Activated B cell treated with CpG ODN at 0.5 μM for 24 hours (primary cell): ENCODE results near the gene PFKFB3. TPM values are rescaled to one million over a fixed set of nuclear protein-coding genes. Genes with fewer than 3 reads are reported as not detected.

Experiments used
- ATAC-seq: fragments of 200-7000 bp; cut with Tn5 transposase; one replicate; pipeline ENCODE4 v1.10.0; 2021; ENCODE audit warnings: low read depth, mild to moderate bottlenecking, moderate library complexity
- CTCF ChIA-PET: fragments of 350-600 bp; sonication (Branson Sonifier 250); formaldehyde crosslinking; loops from one replicate; lab custom pipeline; 2021; ENCODE audit warnings: antibody characterized with exemption; lab: Charles Lee
- POLR2A ChIA-PET: fragments of 350-600 bp; sonication (Branson Sonifier 250); formaldehyde crosslinking; loops from one replicate; lab custom pipeline; 2021; ENCODE audit warnings: antibody characterized with exemption; lab: Charles Lee
- DNase-seq: peaks from one replicate; pipeline ENCODE4 v3.0.0; 2022
- H3K27ac Mint-ChIP-seq: one replicate; pipeline ENCODE4 v1.8.0; 2020; ENCODE audit warnings: mixed read lengths
- H3K27me3 Mint-ChIP-seq: one replicate; pipeline ENCODE4 v1.8.0; 2021; ENCODE audit warnings: mixed read lengths
- H3K36me3 Mint-ChIP-seq: one replicate; pipeline ENCODE4 v1.8.0; 2021; ENCODE audit warnings: low read depth, mixed read lengths
- H3K4me1 Mint-ChIP-seq: one replicate; pipeline ENCODE4 v1.8.0; 2021; ENCODE audit warnings: mixed read lengths
- H3K4me3 Mint-ChIP-seq: one replicate; pipeline ENCODE4 v1.8.0; 2020; ENCODE audit warnings: mild to moderate bottlenecking, mixed read lengths
- H3K9me3 Mint-ChIP-seq: one replicate; pipeline ENCODE4 v1.8.0; 2020; ENCODE audit warnings: mixed read lengths
- CTCF ChIP-seq: fragments of 200-600 bp; IDR thresholded peaks from one replicate; pipeline ENCODE4 v1.8.0; 2022; ENCODE audit warnings: antibody characterized with exemption, mild to moderate bottlenecking
- intact Hi-C: fragments of 100-400 bp; cut with micrococcal nuclease; formaldehyde crosslinking; loops from one replicate; pipeline ENCODE4 v1.15.1; 2024
- total RNA-seq: library from RNA; stranded (reverse); gene quantifications from 2 replicates; pipeline ENCODE4 v1.2.3, GENCODE V29; 2022

The PFKFB3 gene
- total RNA-seq, 1 donor from 2014 or later = 105 TPM

GRCh38 chr10:6267941-6268340 is 65.2 kb downstream of the PFKFB3 start:
- peaks cover 29% of the 10 kb centered on the region for H3K4me1 Mint-ChIP-seq

GRCh38 chr10:6269432-6269831 is 66.7 kb downstream of the PFKFB3 start:
- H3K27me3 Mint-ChIP-seq = no peaks in the 10 kb centered on the region
- ChIA-PET POLR2A (interaction anchor here (0.6 to 1.2 kb wide), 2 partner anchors 14 to 79 kb away, joined by 4 to 9 read pairs; no protein-coding TSS in a partner anchor), CTCF (no interaction called here)
- no peaks in the 10 kb centered on the region for H3K36me3 Mint-ChIP-seq
- DNase-seq (no peak), ATAC-seq (no peak)
- no peaks in the 10 kb centered on the region for H3K9me3 Mint-ChIP-seq
- intact Hi-C loops = no loop called here
- no peak for TF ChIP-seq CTCF
- H3K4me3 Mint-ChIP-seq = no peak overlapping the region
- H3K27ac Mint-ChIP-seq = no peak overlapping the region
- H3K4me1 Mint-ChIP-seq = peaks cover 29% of the 10 kb centered on the region

More at GRCh38 chr10:6267941-6268340, 65.2 kb downstream of the PFKFB3 start:
- intact Hi-C loops = loop anchor here (1.0 to 2.0 kb wide), 2 partner anchors 32 to 133 kb away; no protein-coding TSS in a partner anchor
- Mint-ChIP-seq H3K9me3 (no peaks in the 10 kb centered on the region), H3K4me3 (no peak overlapping the region), H3K27me3 (no peaks in the 10 kb centered on the region), H3K27ac (no peak overlapping the region), H3K36me3 (no peaks in the 10 kb centered on the region)
- ATAC-seq (no peak), DNase-seq (no peak)
- POLR2A ChIA-PET = interaction anchor here (0.6 to 1.4 kb wide), 7 partner anchors 17 to 132 kb away, joined by 3 to 7 read pairs (median 4); partner anchors contain the start of gene PFKFB3
- no peak for TF ChIP-seq CTCF
- CTCF ChIA-PET = interaction anchor here (1.0 kb wide), 1 partner anchor 32 kb away, joined by 3 read pairs; no protein-coding TSS in a partner anchor

GRCh38 chr10:6269953-6270867 is 67.5 kb downstream of the PFKFB3 start:
- ATAC-seq (peak; percentile 49), DNase-seq (peak; percentile 19)
- TF ChIP-seq CTCF = no peak
- intact Hi-C loops = loop anchor here (1.0 kb wide), 1 partner anchor 78 kb away; no protein-coding TSS in a partner anchor
- Mint-ChIP-seq H3K36me3 (no peaks in the 10 kb centered on the region), H3K4me3 (peak overlapping the region; percentile 24), H3K4me1 (peaks cover 35% of the 10 kb centered on the region), H3K9me3 (no peaks in the 10 kb centered on the region), H3K27me3 (no peaks in the 10 kb centered on the region), H3K27ac (peak overlapping the region; percentile 73)
- POLR2A ChIA-PET = interaction anchor here (0.5 to 2.0 kb wide), 3 partner anchors 25 to 548 kb away, joined by 3 to 9 read pairs (median 7); no protein-coding TSS in a partner anchor
- CTCF ChIA-PET = no interaction called here

GRCh38 chr10:6270951-6271350 is 68.2 kb downstream of the PFKFB3 start:
- peaks cover 1% of the 10 kb centered on the region for H3K36me3 Mint-ChIP-seq
- intact Hi-C loops = loop anchor here (1.0 kb wide), 1 partner anchor 77 kb away; no protein-coding TSS in a partner anchor
- H3K9me3 Mint-ChIP-seq = no peaks in the 10 kb centered on the region
- peak overlapping the region; percentile 73 for H3K27ac Mint-ChIP-seq
- ChIA-PET CTCF (no interaction called here), POLR2A (interaction anchor here (1.2 to 2.0 kb wide), 2 partner anchors 24 to 77 kb away, joined by 7 to 9 read pairs; no protein-coding TSS in a partner anchor)
- H3K4me3 Mint-ChIP-seq = peak overlapping the region; percentile 24
- ATAC-seq (no peak), DNase-seq (no peak)
- peaks cover 43% of the 10 kb centered on the region for H3K4me1 Mint-ChIP-seq
- TF ChIP-seq CTCF = no peak
- no peaks in the 10 kb centered on the region for H3K27me3 Mint-ChIP-seq

GRCh38 chr10:6271663-6272062 is 68.9 kb downstream of the PFKFB3 start:
- Mint-ChIP-seq H3K9me3 (no peaks in the 10 kb centered on the region), H3K27me3 (no peaks in the 10 kb centered on the region), H3K4me3 (no peak overlapping the region), H3K36me3 (peaks cover 1% of the 10 kb centered on the region), H3K4me1 (peaks cover 44% of the 10 kb centered on the region), H3K27ac (no peak overlapping the region)
- no peak for ATAC-seq
- no peak for TF ChIP-seq CTCF
- no peak for DNase-seq
- POLR2A ChIA-PET = interaction anchor here (2.0 kb wide), 1 partner anchor 23 kb away, joined by 7 read pairs; no protein-coding TSS in a partner anchor
- intact Hi-C loops = no loop called here
- CTCF ChIA-PET = no interaction called here
